Transverse colon (tissue), 4 donors: ENCODE measurements around the gene SSTR5.

Experiments
- CTCF ChIP-seq, 5 experiments: fragments of 200-600 bp in 3 of 5; fragments of 450-650 bp in 2 of 5; sonication (generic) in 3 of 5; IDR thresholded peaks; 1 replicate in 2 of 5; 2 replicates in 3 of 5; pipeline ENCODE4 v1.5.1; 2016 to 2017; ENCODE audit warnings: antibody characterized with exemption in 5 of 5, inconsistent platforms in 3 of 5, mild to moderate bottlenecking in 2 of 5, moderate library complexity in 1 of 5
- POLR2A ChIP-seq: fragments of 450-650 bp; IDR thresholded peaks from one replicate; pipeline ENCODE4 v1.6.1; 2016; ENCODE audit warnings: antibody characterized with exemption, mild to moderate bottlenecking, moderate library complexity
- POLR2AphosphoS5 ChIP-seq, 3 donors: sonication (generic); formaldehyde crosslinking; IDR thresholded peaks; one replicate each; pipeline ENCODE4 v1.6.1; 2016; ENCODE audit warnings: antibody characterized with exemption in 3 of 3

- TF ChIP-seq POLR2A (no peak), CTCF (IDR thresholded peaks at IDR 0.05) (no peak), POLR2AphosphoS5 (IDR thresholded peaks at IDR 0.05) (no peak)
Observed at GRCh38 chr16:1097156-1097555, 24.6 kb downstream of the SSTR5 start.
